ENCODE measurements around the gene REXO1.
"Not testable (repeated sequence)": the region's sequence is repeated elsewhere in the genome, so short reads cannot be mapped to it uniquely, and the experiment has no call there.

REXO1 gene

GRCh38 chr19:1848399-1849131 is at the start of gene REXO1:
REXO1 (minus strand) TSS chr19:1848483; CDS start chr19:1848358, 125 bp downstream.
- DNase-seq, result peak; percentile 96

GRCh38 chr19:1896508-1896907 is 48.2 kb upstream of the REXO1 start:
- DNase-seq, result no peak

DNA sequence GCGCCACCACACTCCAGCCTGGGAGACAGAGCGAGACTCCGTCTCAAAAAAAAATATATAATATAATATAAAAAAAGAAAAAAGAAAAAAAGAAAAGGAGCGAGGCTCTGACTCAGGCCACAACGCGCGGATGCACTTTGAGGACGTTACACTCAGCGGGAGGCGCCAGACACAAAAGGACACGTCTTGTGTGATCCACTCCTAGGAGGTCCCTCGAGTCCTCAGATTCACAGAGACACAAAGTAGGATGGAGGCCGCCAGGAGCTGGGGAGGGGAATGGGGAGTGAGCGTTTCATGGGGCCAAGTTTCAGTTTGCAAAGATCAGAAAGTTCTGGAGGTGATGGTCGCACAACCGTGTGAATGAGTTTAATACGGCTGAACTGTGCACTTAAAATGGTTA is 45.5 kb upstream of the REXO1 start:
- no peak for DNase-seq

- DNase-seq, result no peak
Measured at GRCh38 chr19:1889907-1890306, 41.6 kb upstream of the REXO1 start.

DNA sequence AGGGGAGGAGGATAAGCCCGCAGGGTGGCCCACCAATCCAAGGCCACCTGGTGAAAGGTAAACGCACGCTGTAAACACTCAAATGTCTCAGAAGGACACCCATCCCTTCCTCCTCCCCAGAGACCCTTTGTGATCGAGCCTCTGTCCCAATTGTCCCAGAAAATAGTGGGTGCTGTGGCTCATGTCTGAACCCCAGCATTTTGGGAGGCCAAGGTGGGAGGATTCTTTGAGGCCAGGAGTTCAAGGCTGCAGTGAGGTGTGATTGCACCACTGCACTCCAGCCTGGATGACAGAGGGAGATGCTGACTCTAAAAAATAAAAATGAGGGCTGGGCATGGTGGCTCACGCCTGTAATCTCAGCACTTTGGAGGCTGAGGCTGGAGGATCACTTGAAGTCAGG is 40.1 kb upstream of the REXO1 start:
- no peak for DNase-seq

DNA sequence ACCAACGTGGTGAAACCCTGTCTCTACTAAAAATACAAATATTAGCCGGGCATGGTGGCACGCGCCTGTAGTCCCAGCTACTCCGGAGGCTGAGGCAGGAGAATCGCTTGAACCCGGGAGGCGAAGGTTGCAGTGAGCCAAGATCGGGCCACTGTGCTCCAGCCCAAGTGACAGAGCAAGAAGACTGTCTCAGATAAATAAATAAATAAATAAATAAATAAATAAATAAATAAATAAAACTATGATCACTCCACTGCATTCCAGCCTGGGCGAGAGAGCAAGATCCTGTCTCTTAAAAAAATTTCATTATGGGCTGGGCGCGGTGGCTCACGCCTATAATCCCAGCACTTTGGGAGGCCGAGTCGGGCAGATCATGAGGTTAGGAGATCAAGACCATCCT is 38.1 kb upstream of the REXO1 start:
- DNase-seq, result not testable (repeated sequence)

DNA sequence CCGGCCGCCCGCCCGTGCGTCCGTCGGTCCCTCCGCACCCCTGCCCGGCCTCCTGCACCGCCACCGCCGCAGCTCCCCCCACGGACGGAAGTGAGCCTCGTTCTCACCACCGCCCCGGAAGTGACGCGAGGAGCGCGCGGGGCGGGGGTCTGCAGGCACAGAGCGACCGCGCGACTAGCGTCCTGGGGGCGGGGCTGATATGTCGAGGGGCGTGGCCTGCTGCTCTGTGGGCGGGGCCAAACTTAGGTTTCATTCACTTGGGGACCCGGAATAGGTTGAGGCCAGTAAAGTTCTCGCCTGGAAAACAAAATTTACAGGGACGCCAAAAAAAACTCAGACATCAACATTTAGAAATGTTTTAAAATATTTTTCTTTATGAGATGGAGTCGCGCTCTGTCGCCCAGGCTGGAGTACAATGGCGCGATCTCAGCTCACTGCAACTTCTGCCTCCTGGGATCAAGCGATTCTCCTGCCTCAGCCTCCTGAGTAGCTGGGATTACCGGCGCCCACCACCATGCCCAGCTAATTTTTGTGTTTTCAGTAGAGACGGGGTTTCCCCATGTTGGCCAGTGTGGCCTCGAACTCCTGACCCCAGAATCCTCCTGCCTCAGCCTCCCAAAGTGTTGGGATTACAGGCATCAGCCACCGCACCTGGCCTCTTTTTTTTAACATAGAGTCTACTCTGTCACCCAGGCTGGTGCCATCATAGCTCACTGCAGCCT is 37.3 kb upstream of the REXO1 start, which contains the start of gene ABHD17A:
Gene ABHD17A (minus strand): TSS at position 99 of the 722 bp plus-strand sequence. CDS start 3,930 bp downstream, outside the sequence.
- DNase-seq, result peak; percentile 94

DNA sequence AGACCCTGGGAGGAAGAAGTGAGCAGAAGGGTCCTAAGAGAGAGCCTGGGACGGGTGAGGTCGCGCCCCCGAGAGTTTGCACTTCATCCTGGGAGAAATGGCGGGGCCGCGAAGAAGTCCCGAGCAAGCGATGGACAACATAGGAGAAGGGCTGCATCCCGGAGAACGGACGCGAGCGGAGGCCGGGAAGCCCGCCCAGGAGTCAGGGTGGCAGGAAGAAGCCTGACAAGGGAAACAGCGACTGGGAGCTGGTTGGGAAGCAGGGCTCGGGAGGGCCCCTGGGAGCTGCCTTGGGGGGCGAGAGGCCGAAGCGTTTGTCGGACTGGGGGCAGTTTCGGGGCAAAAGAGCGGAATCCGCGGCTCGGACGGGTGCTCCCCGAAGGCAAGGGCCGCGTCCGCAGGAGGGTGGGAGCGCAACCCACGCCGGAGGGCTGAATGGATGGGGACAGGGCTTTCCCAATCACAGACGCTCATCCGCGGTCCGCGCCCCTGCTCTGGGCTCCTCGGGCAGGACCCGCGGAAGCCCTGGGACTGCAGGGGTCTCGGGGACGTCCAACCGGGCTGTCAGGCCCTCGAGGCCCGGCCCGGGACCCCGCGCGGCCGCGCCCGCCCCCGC is 36.5 kb upstream of the REXO1 start:
- DNase-seq, result no peak

DNA sequence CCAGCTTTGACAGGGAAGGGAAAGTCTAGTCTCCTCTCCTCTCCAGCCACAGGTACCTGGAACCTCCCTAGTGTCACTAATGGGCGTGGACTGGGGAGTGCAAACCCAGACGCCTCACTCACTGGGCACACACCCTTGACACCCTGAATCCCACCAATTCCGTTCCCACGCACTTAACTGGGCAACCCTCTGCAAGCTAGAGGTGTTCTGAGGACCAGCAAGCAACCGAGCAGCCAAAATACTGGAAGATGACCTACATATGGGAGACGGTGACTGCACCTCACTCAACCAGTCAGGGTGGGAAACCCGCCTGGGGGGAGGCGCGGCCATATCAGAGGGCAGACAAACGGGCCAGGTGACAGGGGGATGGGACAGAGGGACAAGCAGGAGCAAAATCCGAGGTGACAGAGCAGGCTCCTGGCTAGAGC is 36.0 kb upstream of the REXO1 start:
- no peak for DNase-seq

GRCh38 chr19:1883784-1884183 is 35.5 kb upstream of the REXO1 start:
- no peak for DNase-seq

- no peak for DNase-seq
Measured at GRCh38 chr19:1882786-1883692, 34.8 kb upstream of the REXO1 start.

DNA sequence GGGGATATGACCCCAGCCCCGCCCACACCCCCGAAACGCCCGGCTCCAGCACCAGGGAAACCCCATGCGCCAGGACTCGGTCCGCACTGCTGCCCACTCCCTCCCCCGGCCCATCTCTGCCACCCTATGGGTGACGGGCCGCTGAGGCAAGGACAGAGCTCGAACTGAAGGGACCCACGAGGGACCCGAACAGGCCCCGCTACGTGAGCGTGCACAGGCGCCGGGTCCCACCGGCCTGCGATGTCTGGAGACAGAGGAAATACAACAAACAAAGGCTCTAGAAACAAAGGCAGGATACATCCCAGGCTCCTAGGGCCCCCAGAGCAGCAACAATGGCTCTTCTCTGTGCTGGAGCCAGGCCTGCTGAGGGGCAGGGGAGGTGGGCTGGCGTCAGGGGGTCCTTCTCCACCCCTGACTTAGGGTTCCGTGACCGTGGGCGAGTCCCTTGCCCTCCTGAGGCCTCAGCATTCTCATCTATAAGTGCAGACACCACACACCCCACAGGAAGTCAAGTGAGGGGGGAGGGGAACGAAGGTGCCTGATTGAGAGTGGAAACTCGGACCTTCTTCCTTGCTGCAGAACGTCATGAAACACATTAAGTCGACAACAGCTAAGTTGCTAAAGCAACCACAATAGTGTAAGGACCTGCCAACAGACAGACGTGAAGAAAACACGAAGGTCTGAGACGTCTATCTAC is 34.0 kb upstream of the REXO1 start:
- peak; percentile 65 for DNase-seq

DNA sequence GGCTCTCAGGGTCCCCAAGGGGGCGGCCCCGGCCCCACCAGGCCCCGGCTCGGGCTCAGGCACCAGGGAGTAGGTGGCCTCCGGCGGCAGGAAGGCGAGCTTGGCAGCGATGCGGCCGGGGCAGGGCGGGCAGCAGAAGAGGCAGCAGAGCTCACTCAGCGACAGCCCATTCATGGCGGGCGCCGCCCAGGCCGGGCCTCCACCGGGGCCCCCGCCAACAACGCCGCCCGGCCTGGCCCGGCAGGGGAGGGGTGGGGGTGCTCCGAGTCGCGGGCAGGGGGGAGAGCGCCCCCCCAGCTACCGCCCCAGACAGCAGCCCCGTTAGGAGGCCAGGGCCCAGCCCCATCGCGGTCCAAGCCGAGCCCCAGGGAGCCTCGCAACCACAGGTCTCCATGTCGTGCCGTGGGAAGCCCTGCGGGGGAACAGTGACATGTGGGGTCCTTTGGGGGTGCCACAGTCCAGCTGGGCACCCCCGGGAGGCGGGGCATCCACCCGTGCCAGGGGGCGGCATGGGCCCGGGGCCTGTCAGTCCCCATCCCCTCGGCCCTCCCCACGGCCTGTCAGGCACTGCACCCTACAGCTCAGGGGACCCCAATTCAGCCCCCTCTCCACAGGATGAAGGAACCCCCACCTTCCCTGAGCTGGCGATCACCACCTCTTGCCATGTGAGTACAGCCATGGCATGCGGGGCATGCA is 33.3 kb upstream of the REXO1 start:
- DNase-seq, result not testable (repeated sequence)

- no peak for DNase-seq
Measured at GRCh38 chr19:1880611-1881392, 32.5 kb upstream of the REXO1 start.

DNA sequence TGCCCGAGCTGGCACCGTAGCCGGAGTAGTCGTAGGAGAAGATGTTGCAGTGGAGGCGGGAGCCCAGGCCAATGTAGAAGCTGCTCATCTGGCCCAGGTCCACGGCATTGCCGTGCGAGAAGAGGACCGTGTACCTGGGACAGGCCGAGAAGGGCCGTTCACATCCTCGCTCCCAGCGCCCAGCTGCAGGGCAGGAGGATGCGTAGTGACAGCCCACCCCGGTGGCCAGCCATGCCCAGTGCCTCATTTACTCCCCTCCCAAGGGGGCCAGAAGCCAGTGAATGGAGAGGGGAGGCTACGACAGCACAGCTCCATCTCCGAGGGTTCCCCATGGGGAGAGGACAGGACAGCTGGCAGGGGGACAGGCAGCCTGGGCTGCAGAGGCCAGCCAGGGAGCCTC is 31.7 kb upstream of the REXO1 start:
- not testable (repeated sequence) for DNase-seq

DNA sequence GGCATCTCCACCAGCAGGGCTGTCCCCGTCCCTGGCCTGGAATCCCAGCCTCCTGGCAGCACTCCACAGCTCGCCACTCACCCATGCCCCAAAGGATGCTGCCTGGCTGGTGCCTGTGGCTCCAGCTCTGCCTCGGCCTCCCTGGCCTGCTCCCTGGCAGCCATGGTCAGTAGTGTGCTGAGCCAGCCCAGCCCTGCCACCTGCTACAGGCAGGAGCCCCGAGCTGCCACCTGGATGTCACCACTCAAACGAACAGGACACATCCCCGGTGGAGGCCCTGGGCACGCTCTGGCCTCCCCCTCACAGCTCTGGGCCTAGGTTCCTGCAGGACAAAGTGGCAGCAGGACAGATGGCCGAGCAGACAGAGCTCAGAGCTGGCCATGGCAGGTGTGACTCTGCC is 30.3 kb upstream of the REXO1 start:
- DNase-seq, result not testable (repeated sequence)

GRCh38 chr19:1877280-1877660 is 29.0 kb upstream of the REXO1 start:
- not testable (repeated sequence) for DNase-seq

- DNase-seq, result not testable (repeated sequence)
Measured at GRCh38 chr19:1876496-1877279, 28.4 kb upstream of the REXO1 start.

DNA sequence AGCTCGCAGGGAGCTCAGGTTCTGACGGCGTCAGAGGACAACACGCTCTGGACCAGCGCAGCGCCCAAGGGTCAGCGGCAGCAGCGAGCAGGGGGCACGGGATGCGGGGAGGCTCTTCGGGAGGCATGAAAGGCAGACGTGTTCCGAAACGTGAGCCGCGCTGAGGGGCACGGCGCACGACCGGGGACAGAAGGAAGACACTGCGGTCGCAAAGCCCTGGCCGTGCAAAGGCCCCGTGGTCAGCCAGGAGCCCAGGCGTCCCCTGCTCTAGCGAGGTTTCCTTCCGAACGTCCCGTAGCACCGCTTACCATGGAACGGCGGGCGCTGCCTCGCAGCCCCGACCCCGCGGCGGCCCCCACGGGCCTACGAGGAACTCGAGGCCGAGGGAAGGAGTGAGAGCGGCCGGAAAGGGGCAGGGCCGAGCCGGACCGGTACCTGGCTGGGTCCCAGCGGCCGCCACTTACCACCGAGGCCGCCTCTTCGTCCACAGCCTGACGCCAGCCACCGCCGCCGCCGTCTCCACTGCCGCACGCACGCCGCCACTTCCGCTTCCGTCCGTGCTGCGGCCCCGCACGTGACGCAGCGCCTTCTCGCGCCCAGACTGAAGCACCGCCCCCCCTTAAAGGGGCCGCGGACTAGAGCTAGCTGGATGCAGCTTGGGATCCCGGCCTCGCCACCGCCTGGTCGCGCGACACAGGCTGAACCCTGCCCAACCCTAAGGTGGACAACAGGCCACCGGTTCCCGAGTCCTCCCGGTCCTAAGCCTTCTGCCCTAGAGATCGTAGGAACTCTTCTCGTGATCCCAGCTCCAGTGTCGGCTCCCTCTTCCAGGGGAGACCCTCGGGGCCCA is 27.6 kb upstream of the REXO1 start:
- DNase-seq, result peak; percentile 88
